Gastrocnemius medialis (tissue), 4 donors: Measurements from ENCODE around the gene SERINC3. TPM values are rescaled to one million over a fixed set of nuclear protein-coding genes. Genes with fewer than 3 reads are reported as not detected.

Experiments
- ATAC-seq, 2 donors: fragments of 150-250 bp; one replicate each; pipeline ENCODE4 v1.9.1; 2016
- DNase-seq, 2 donors: peaks; one replicate each; pipeline ENCODE4 v3.0.0-alpha.2; 2019
- H3K27ac ChIP-seq, 4 donors: fragments of 200-600 bp; sonication (generic); 1 replicate in 1 of 4; 2 replicates in 3 of 4; pipeline ENCODE4 v1.5.1; 2016 to 2018; ENCODE audit warnings: mild to moderate bottlenecking in 2 of 4, moderate library complexity in 1 of 4
- H3K27me3 ChIP-seq, 3 donors: fragments of 200-600 bp; sonication (generic) in 2 of 3; 1 replicate in 1 of 3; 2 replicates in 2 of 3; pipeline versions ENCODE4 v1.5.1 to v1.6.0; 2016 to 2019; ENCODE audit warnings: mild to moderate bottlenecking in 1 of 3, moderate library complexity in 1 of 3
- H3K36me3 ChIP-seq, 2 donors: fragments of 200-600 bp; sonication (generic) in 1 of 2; one replicate each; pipeline ENCODE4 v1.5.1; 2017 to 2018
- H3K4me1 ChIP-seq, 2 donors: fragments of 200-600 bp; sonication (generic) in 1 of 2; one replicate each; pipeline ENCODE4 v1.5.1; 2016 to 2017; ENCODE audit warnings: mild to moderate bottlenecking in 2 of 2
- H3K4me3 ChIP-seq, 4 donors: fragments of 200-600 bp; sonication (generic) in 3 of 4; 1 replicate in 1 of 4; 2 replicates in 3 of 4; pipeline ENCODE4 v1.5.1; 2016 to 2019; ENCODE audit warnings: mild to moderate bottlenecking in 2 of 4
- H3K9me3 ChIP-seq, 3 donors: fragments of 200-600 bp; sonication (generic) in 2 of 3; 1 replicate in 1 of 3; 2 replicates in 2 of 3; pipeline ENCODE4 v1.5.1; 2016 to 2019
- POLR2A ChIP-seq, 2 donors: fragments of 450-650 bp; IDR thresholded peaks; one replicate each; pipeline ENCODE4 v1.6.1; 2017; ENCODE audit warnings: antibody characterized with exemption in 2 of 2, mild to moderate bottlenecking in 2 of 2, moderate library complexity in 2 of 2
- in situ Hi-C, 4 donors: fragments of 200-750 bp; cut with MboI; loops; one replicate each; pipeline versions ENCODE4 v1.15.0 to v1.8.0; 2017; ENCODE audit warnings: low sequenced_read_pairs in 4 of 4
- intact Hi-C: fragments of 100-400 bp; cut with DNase I; formaldehyde crosslinking; loops from one replicate; pipeline ENCODE4 v1.15.1; 2023; ENCODE audit warnings: low total_unique reads
- total RNA-seq, 4 donors: library from RNA; depleted of rRNA; stranded (reverse); fragments of >200 nt; gene quantifications; one replicate each; pipeline versions ENCODE4 v1.1.0 to v1.2.3, GENCODE V29; 2016
- TF ChIP-seq, protein P1 (sequence below), 5 experiments: fragments of 450-650 bp in 3 of 5; fragments of 200-600 bp in 2 of 5; sonication (generic) in 2 of 5; IDR thresholded peaks in 4 of 5; conservative IDR thresholded peaks in 1 of 5; 1 replicate in 4 of 5; 2 replicates in 1 of 5; pipeline ENCODE4 v1.5.1; 2016 to 2019; ENCODE audit warnings: antibody characterized with exemption in 5 of 5, mild to moderate bottlenecking in 3 of 5, moderate library complexity in 3 of 5

SERINC3 gene
- total RNA-seq, 4 donors from 2014 or later: 93.3 to 174 (median 139) TPM

DNA sequence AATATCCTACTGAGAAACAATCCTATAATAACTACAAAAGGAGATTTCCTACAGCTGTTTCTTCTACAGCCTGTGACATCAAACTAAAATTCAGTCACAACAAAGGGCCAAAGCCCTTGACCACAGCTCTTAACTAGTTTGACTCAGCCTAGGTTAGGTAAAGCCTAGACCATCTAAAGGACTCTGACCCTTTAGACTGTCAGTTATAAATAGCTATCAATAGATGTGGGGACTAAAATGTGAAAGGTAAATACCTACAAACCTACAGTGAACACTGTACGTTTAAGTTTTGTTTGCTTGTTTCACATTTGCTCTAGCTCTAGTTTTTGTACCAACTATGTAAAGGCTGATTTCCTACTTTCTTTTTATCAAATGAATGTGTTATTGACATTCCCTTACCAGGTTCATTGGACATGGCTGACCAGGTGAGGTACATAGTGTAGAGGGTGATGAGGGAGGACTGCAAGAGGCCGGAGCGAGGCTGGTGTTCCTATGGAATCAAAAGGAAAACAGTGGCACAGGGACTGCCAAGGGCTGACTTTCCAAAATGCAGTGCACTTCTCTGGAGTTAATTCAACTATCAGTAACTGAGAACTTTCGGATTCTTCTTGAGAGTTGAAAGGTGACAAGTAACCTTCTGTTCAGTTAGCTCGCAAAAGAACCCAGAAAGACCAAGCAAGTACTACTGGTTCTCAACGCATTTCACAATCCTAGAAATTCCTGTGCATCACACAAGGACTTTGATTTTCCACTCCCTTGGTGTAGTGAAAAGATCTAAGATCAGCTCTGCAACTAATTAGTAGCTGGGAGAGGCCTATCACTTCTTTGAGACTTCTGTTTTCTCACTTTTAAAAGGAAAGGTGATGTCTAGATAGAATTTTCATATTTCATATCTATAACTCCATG is 17.2 kb downstream of the SERINC3 start:
- in situ Hi-C loops (no loop called here), intact Hi-C loops (no loop called here)
- ATAC-seq (no peak), DNase-seq (no peak)
- Histone ChIP-seq H3K36me3 (peaks cover 8 to 95% of the 10 kb centered on the region in 2 donors), H3K4me1 (peaks cover 11 to 23% of the 10 kb centered on the region in 2 donors), H3K9me3 (no peaks in the 10 kb centered on the region), H3K4me3 (no peak overlapping the region), H3K27ac (no peak overlapping the region), H3K27me3 (no peaks in the 10 kb centered on the region)
- TF ChIP-seq, protein P1, sequence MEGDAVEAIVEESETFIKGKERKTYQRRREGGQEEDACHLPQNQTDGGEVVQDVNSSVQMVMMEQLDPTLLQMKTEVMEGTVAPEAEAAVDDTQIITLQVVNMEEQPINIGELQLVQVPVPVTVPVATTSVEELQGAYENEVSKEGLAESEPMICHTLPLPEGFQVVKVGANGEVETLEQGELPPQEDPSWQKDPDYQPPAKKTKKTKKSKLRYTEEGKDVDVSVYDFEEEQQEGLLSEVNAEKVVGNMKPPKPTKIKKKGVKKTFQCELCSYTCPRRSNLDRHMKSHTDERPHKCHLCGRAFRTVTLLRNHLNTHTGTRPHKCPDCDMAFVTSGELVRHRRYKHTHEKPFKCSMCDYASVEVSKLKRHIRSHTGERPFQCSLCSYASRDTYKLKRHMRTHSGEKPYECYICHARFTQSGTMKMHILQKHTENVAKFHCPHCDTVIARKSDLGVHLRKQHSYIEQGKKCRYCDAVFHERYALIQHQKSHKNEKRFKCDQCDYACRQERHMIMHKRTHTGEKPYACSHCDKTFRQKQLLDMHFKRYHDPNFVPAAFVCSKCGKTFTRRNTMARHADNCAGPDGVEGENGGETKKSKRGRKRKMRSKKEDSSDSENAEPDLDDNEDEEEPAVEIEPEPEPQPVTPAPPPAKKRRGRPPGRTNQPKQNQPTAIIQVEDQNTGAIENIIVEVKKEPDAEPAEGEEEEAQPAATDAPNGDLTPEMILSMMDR (IDR thresholded peaks at IDR 0.05 in 4 of 5, conservative IDR thresholded peaks at IDR 0.05 in 1 of 5): no peak
- TF ChIP-seq POLR2A (IDR thresholded peaks at IDR 0.05): no peak

DNA sequence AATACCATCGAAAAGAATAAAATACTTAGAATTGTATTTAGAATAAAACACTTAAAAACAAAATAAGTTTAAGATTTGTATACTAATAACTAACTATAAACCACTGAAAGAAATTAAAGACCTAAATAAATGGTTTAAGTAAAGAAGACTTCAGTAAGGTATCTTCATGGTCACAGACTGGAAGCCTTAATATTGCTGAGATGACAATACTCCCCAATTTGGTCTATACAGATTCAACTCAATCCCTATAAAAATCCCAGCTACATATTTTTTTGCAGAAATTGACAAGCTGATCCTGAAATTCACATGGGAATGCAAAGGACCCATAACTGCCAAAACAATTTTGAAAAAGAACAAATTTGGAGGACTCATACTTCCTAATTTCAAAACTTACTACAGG is 18.9 kb downstream of the SERINC3 start:
- DNase-seq (no peak), ATAC-seq (no peak)
- H3K4me1 ChIP-seq: peaks cover 12 to 27% of the 10 kb centered on the region in 2 donors
- no peak overlapping the region for H3K4me3 ChIP-seq
- H3K27me3 ChIP-seq: no peaks in the 10 kb centered on the region
- TF ChIP-seq, protein P1 (IDR thresholded peaks at IDR 0.05 in 4 of 5, conservative IDR thresholded peaks at IDR 0.05 in 1 of 5): no peak
- TF ChIP-seq POLR2A (IDR thresholded peaks at IDR 0.05): no peak
- in situ Hi-C loops: no loop called here
- peaks cover 4 to 87% of the 10 kb centered on the region in 2 donors for H3K36me3 ChIP-seq
- H3K9me3 ChIP-seq: no peaks in the 10 kb centered on the region
- intact Hi-C loops: no loop called here
- H3K27ac ChIP-seq: no peak overlapping the region

DNA sequence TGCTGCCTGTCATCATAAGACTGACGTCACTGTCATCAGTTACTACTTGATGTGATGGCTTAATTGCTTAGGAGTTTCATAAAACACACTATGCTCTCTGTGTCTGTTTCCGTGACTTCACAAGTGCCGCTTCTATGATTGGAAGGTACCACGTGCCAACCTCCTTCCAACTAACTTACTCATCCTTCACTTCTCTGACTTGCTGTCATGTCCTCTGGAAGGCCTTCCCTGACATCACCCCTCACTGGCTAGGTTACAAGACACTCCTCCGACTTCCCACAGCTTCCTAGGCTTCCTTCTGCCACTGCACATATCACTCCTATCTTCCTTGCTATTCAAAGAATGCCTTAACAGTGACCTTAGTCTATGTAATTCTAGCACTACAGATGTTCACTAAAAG is 20.4 kb downstream of the SERINC3 start:
- in situ Hi-C loops: no loop called here
- Histone ChIP-seq H3K9me3 (no peaks in the 10 kb centered on the region), H3K4me1 (peaks cover 24 to 40% of the 10 kb centered on the region in 2 donors), H3K27ac (peak overlapping the region; percentile 77 to 93 (median 87)), H3K27me3 (no peaks in the 10 kb centered on the region), H3K36me3 (peaks cover 4 to 81% of the 10 kb centered on the region in 2 donors), H3K4me3 (no peak overlapping the region)
- intact Hi-C loops: loop anchor here (2.0 kb wide), 1 partner anchor 19 kb away; no protein-coding TSS in a partner anchor
- TF ChIP-seq POLR2A (IDR thresholded peaks at IDR 0.05): peak in 1 of 2 donors; percentile 5
- TF ChIP-seq, protein P1 (IDR thresholded peaks at IDR 0.05 in 4 of 5, conservative IDR thresholded peaks at IDR 0.05 in 1 of 5): no peak
- DNase-seq: peak; percentile 36 to 74
- peak; percentile 95 for ATAC-seq

DNA sequence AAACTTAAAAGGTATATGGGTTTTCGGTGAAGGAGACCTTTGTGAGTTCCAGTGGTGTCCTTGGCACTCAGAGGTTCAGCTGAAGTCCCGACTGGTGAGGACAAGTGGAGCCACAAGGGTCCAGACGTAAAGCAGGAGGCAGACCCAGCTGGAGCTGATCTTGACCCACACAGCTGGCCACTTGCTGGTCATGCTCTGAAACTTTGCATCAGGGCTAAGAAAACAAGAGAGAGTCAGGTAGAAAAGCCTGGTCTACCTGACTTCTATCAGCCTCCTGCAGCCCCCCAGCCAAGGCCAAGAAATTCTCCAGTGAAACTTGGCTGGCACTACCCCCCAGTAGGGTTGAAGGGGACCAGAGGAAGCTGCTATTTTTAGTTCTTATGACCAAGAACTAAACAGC is 21.6 kb downstream of the SERINC3 start:
- Histone ChIP-seq H3K36me3 (peaks cover 4 to 79% of the 10 kb centered on the region in 2 donors), H3K27ac (peak overlapping the region; percentile 77 to 93 (median 87)), H3K4me1 (peaks cover 33 to 53% of the 10 kb centered on the region in 2 donors), H3K4me3 (no peak overlapping the region), H3K9me3 (no peaks in the 10 kb centered on the region), H3K27me3 (no peaks in the 10 kb centered on the region)
- no peak for ATAC-seq
- TF ChIP-seq, protein P1 (IDR thresholded peaks at IDR 0.05 in 4 of 5, conservative IDR thresholded peaks at IDR 0.05 in 1 of 5): no peak
- no peak for TF ChIP-seq POLR2A (IDR thresholded peaks at IDR 0.05)
- in situ Hi-C loops (no loop called here), intact Hi-C loops (loop anchor here (2.0 kb wide), 1 partner anchor 21 kb away; no protein-coding TSS in a partner anchor)
- no peak for DNase-seq
